Measurements from ENCODE around the gene KIF9. TPM values are rescaled to one million over a fixed set of nuclear protein-coding genes. Genes with fewer than 3 reads are reported as not detected.
"Not testable (repeated sequence)": the region's sequence is repeated elsewhere in the genome, so short reads cannot be mapped to it uniquely, and the experiment has no call there.

The KIF9 gene
- total RNA-seq, 1 donor from 2014 or later, result 2.1 TPM

DNA sequence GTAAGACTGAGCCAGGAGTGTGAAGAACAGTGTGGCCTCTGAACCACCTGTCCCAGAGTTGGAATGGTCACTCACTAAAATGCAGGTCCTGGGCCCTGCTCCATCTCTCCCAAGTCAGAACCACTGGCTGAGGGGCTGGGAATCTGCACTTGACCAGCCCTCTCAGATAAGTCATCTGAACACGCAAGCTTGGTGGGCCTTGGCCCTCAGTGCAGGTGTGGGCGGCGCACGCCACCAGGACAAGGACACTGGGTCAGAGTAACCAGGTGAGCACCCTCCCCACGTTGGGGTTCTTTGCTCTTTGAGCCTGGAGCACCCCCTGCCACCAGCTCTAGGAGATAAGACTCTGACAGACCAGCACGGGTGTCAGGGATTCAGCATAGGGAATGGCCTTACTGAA, 42.7 kb downstream of the KIF9 start:
- H3K27me3 ChIP-seq (ENCODE audit: control insufficient read depth in 3 of 3, insufficient read depth in 3 of 3, low read length in 3 of 3), result no peaks in the 10 kb centered on the region

DNA sequence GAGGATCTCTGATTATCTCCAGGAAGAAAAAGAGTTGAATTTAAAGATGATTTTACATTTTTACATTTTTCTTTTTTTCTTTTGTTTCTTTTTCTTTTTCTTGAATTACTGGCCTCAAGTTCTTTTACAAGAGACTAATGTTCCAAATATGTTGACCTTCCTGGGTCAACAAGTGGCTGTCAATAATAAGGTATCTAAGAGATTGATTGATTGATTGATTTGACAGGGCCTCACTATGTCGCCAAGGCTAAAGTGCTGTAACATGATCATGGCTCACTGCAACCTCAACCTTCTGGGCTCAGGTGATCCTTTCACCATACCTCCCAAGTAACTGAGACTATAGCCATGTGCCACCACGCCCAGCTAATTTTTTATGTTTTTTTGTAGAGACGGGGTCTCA, 44.6 kb downstream of the KIF9 start:
- Histone ChIP-seq H3K27ac (ENCODE audit: low read depth, low read length) (no peak overlapping the region), H3K9ac (ENCODE audit: low read depth in 1 of 3, low read length in 3 of 3) (no peak overlapping the region), H3K4me1 (ENCODE audit: control insufficient read depth in 3 of 3, insufficient read depth in 3 of 3, low read length in 3 of 3) (no peaks in the 10 kb centered on the region), H3K36me3 (ENCODE audit: control insufficient read depth in 3 of 3, insufficient read depth in 3 of 3, low read length in 3 of 3) (no peaks in the 10 kb centered on the region), H3K4me3 (ENCODE audit: low read length in 3 of 3) (no peak overlapping the region), H3K9me3 (ENCODE audit: control insufficient read depth in 3 of 3, low read length in 3 of 3) (no peaks in the 10 kb centered on the region), H3K27me3 (ENCODE audit: control insufficient read depth in 3 of 3, insufficient read depth in 3 of 3, low read length in 3 of 3) (no peaks in the 10 kb centered on the region)

More for the DNA sequence above, 42.7 kb downstream of the KIF9 start:
- Histone ChIP-seq H3K36me3 (ENCODE audit: control insufficient read depth in 3 of 3, insufficient read depth in 3 of 3, low read length in 3 of 3) (no peaks in the 10 kb centered on the region), H3K9me3 (ENCODE audit: control insufficient read depth in 3 of 3, low read length in 3 of 3) (no peaks in the 10 kb centered on the region), H3K9ac (ENCODE audit: low read depth in 1 of 3, low read length in 3 of 3) (no peak overlapping the region), H3K4me3 (ENCODE audit: low read length in 3 of 3) (no peak overlapping the region), H3K4me1 (ENCODE audit: control insufficient read depth in 3 of 3, insufficient read depth in 3 of 3, low read length in 3 of 3) (no peaks in the 10 kb centered on the region), H3K27ac (ENCODE audit: low read depth, low read length) (no peak overlapping the region)

DNA sequence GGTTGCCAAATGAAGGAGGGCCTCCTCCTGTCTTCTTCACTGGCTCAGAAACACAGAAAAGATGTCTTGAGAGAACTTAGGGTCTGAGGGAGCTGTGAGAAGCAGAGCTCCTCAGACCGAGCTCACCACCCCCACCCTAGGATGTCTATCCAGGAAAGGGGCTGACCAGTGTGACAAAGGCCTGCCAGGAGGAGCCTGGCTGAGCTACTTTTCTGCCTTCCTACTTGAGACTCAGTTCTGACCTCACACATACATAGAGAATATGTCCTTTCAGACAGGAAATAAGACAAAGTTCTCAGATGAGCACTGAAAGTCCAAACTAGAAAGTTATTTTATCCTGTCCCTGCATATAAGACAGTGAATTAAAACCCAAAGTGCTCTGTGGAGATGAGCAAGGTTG, 54.5 kb downstream of the KIF9 start:
- no peaks in the 10 kb centered on the region for H3K27me3 ChIP-seq (ENCODE audit: control insufficient read depth in 3 of 3, insufficient read depth in 3 of 3, low read length in 3 of 3)
- no peak overlapping the region for H3K4me3 ChIP-seq (ENCODE audit: low read length in 3 of 3)
- H3K4me1 ChIP-seq (ENCODE audit: control insufficient read depth in 3 of 3, insufficient read depth in 3 of 3, low read length in 3 of 3), result peaks cover 0 to 7% (median 0%) of the 10 kb centered on the region in 3 donors
- H3K9me3 ChIP-seq (ENCODE audit: control insufficient read depth in 3 of 3, low read length in 3 of 3), result no peaks in the 10 kb centered on the region
- peaks cover 0 to 3% (median 0%) of the 10 kb centered on the region in 3 donors for H3K36me3 ChIP-seq (ENCODE audit: control insufficient read depth in 3 of 3, insufficient read depth in 3 of 3, low read length in 3 of 3)
- H3K9ac ChIP-seq (ENCODE audit: low read depth in 1 of 3, low read length in 3 of 3), result no peak overlapping the region
- H3K27ac ChIP-seq (ENCODE audit: low read depth, low read length), result no peak overlapping the region

DNA sequence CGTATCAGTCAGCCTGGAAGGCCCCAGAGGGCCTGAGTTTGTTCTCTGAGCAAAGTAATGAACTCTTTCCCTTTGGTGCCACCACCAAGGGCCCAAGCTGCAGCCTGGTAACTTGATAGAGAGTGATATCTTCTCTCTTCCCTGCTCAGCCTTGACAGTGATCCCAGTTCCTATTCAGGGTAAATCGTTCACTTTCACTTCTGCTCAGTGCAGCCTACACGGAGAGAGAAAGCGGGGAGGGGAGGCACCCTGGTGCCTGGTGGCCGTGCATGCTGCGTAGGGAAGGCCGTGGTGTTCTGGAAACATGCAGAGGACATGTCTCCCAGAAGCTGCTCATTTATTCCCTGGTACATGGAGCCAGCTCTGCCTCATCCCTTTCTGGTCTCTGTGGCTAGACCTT, 54.9 kb downstream of the KIF9 start:
- H3K27me3 ChIP-seq (ENCODE audit: control insufficient read depth in 3 of 3, insufficient read depth in 3 of 3, low read length in 3 of 3), result no peaks in the 10 kb centered on the region
- H3K27ac ChIP-seq (ENCODE audit: low read depth, low read length), result no peak overlapping the region
- H3K4me3 ChIP-seq (ENCODE audit: low read length in 3 of 3), result no peak overlapping the region
- H3K4me1 ChIP-seq (ENCODE audit: control insufficient read depth in 3 of 3, insufficient read depth in 3 of 3, low read length in 3 of 3), result peaks cover 0 to 7% (median 0%) of the 10 kb centered on the region in 3 donors
- H3K9ac ChIP-seq (ENCODE audit: low read depth in 1 of 3, low read length in 3 of 3), result no peak overlapping the region
- peaks cover 0 to 3% (median 0%) of the 10 kb centered on the region in 3 donors for H3K36me3 ChIP-seq (ENCODE audit: control insufficient read depth in 3 of 3, insufficient read depth in 3 of 3, low read length in 3 of 3)
- H3K9me3 ChIP-seq (ENCODE audit: control insufficient read depth in 3 of 3, low read length in 3 of 3), result no peaks in the 10 kb centered on the region

DNA sequence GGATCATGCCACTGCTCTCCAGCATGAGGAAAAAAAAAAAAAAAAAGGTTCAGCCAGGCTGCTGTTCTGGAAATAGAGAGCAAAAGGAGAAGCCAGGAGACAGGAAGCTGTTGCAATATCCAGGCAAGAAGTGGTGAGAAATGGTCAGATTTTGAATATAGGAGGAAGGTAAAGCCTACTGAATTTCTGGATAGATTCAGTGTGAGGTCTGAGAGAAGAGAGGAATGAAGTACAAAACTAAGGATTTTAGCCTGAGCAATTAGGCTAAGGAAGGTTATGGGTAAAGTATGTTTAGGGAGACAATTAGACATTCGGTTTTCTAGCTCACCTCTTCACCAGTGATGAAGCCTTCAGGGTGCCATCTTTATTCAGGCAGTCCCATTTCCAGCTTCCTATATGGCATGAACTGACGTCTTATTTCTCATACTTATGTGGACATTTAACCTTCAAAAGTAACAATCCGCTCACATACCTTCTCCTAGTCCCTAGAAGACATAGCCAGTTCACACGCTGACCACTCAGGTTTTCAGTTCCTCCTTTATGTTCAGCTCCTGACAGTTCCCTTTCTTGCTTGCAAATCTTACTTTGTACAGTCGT, 57.2 kb downstream of the KIF9 start:
- H3K4me3 ChIP-seq (ENCODE audit: low read length in 3 of 3), result no peak overlapping the region
- H3K9ac ChIP-seq (ENCODE audit: low read depth in 1 of 3, low read length in 3 of 3), result no peak overlapping the region
- H3K27ac ChIP-seq (ENCODE audit: low read depth, low read length), result no peak overlapping the region
- H3K4me1 ChIP-seq (ENCODE audit: control insufficient read depth in 3 of 3, insufficient read depth in 3 of 3, low read length in 3 of 3), result peaks cover 0 to 7% (median 0%) of the 10 kb centered on the region in 3 donors
- H3K36me3 ChIP-seq (ENCODE audit: control insufficient read depth in 3 of 3, insufficient read depth in 3 of 3, low read length in 3 of 3), result peaks cover 0 to 3% (median 0%) of the 10 kb centered on the region in 3 donors
- no peaks in the 10 kb centered on the region for H3K27me3 ChIP-seq (ENCODE audit: control insufficient read depth in 3 of 3, insufficient read depth in 3 of 3, low read length in 3 of 3)
- H3K9me3 ChIP-seq (ENCODE audit: control insufficient read depth in 3 of 3, low read length in 3 of 3), result no peaks in the 10 kb centered on the region

DNA sequence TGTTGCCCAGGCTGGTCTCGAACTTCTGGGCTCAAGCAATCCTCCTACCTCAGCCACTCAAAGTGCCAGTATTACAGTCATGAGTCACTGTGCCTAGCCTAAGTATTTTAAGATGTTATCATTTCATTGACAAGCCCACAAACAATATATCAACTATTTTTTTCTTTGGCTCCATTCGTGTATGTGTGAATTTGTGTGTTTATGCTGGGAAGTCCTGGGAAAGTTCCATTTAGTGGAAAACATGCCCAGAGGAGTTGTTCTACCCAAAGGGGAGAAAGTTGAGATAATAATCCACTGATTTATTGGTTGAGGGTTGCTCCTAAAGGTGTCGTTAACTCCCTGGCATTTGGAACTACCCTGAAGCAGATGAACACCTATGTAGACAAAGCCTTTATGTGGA, 58.8 kb downstream of the KIF9 start:
- Histone ChIP-seq H3K4me1 (ENCODE audit: control insufficient read depth in 3 of 3, insufficient read depth in 3 of 3, low read length in 3 of 3) (peaks cover 0 to 7% (median 0%) of the 10 kb centered on the region in 3 donors), H3K9ac (ENCODE audit: low read depth in 1 of 3, low read length in 3 of 3) (no peak overlapping the region), H3K36me3 (ENCODE audit: control insufficient read depth in 3 of 3, insufficient read depth in 3 of 3, low read length in 3 of 3) (peaks cover 0 to 3% (median 0%) of the 10 kb centered on the region in 3 donors), H3K27ac (ENCODE audit: low read depth, low read length) (no peak overlapping the region), H3K27me3 (ENCODE audit: control insufficient read depth in 3 of 3, insufficient read depth in 3 of 3, low read length in 3 of 3) (no peaks in the 10 kb centered on the region), H3K4me3 (ENCODE audit: low read length in 3 of 3) (no peak overlapping the region), H3K9me3 (ENCODE audit: control insufficient read depth in 3 of 3, low read length in 3 of 3) (no peaks in the 10 kb centered on the region)

DNA sequence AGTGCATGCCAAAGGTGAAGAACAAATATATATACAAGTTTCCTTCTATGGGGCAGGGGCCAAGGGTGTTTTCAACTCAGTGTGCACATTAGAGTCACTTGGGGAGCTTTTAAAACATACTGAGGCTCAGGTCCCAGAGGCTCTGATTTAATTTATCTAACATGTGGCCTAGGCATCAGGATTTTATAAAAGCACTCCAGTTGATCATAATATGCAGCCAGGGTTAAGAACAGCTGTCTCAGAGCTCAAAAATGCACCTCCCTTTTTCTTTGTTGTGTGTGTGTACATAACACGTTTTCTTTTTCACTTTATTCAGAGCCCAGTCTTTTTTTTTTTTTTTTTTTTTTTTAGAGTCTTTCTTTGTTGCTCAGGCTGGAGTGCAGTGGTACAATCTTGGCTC, 60.8 kb downstream of the KIF9 start:
- Histone ChIP-seq H3K27me3 (ENCODE audit: control insufficient read depth in 3 of 3, insufficient read depth in 3 of 3, low read length in 3 of 3) (no peaks in the 10 kb centered on the region), H3K4me3 (ENCODE audit: low read length in 3 of 3) (no peak overlapping the region), H3K36me3 (ENCODE audit: control insufficient read depth in 3 of 3, insufficient read depth in 3 of 3, low read length in 3 of 3) (peaks cover 0 to 3% (median 0%) of the 10 kb centered on the region in 3 donors), H3K9me3 (ENCODE audit: control insufficient read depth in 3 of 3, low read length in 3 of 3) (no peaks in the 10 kb centered on the region), H3K4me1 (ENCODE audit: control insufficient read depth in 3 of 3, insufficient read depth in 3 of 3, low read length in 3 of 3) (no peaks in the 10 kb centered on the region), H3K9ac (ENCODE audit: low read depth in 1 of 3, low read length in 3 of 3) (no peak overlapping the region), H3K27ac (ENCODE audit: low read depth, low read length) (no peak overlapping the region)

DNA sequence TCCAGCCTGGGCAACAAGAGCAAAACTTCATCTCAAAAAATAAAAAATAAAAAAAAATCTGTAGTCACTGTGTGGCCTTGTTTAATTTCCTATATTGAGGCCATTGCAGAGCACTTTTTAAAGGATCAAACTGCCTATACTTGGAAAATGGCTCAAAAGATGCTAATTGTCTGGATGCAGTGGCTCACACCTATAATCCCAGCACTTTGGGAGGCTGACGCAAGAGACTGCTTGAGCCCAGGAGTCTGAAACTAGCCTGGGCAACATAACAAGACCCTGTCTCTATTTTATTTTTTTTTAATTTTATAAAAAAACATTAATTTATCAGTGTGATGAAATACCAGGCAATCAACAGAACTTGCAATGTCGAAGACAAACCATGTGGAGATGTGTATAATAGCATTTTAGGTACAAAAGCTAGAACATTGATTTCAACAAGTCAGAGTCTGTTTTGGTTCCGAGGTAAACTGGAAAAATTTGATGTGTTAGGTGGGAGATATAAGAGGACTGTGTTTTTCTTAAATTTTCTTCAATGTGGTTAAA, 71.7 kb downstream of the KIF9 start:
- no peaks in the 10 kb centered on the region for H3K9me3 ChIP-seq (ENCODE audit: control insufficient read depth in 3 of 3, low read length in 3 of 3)
- H3K4me1 ChIP-seq (ENCODE audit: control insufficient read depth in 3 of 3, insufficient read depth in 3 of 3, low read length in 3 of 3), result no peaks in the 10 kb centered on the region
- no peak overlapping the region for H3K27ac ChIP-seq (ENCODE audit: low read depth, low read length)
- no peaks in the 10 kb centered on the region for H3K27me3 ChIP-seq (ENCODE audit: control insufficient read depth in 3 of 3, insufficient read depth in 3 of 3, low read length in 3 of 3)
- no peak overlapping the region for H3K4me3 ChIP-seq (ENCODE audit: low read length in 3 of 3)
- H3K36me3 ChIP-seq (ENCODE audit: control insufficient read depth in 3 of 3, insufficient read depth in 3 of 3, low read length in 3 of 3), result no peaks in the 10 kb centered on the region
- no peak overlapping the region for H3K9ac ChIP-seq (ENCODE audit: low read depth in 1 of 3, low read length in 3 of 3)

DNA sequence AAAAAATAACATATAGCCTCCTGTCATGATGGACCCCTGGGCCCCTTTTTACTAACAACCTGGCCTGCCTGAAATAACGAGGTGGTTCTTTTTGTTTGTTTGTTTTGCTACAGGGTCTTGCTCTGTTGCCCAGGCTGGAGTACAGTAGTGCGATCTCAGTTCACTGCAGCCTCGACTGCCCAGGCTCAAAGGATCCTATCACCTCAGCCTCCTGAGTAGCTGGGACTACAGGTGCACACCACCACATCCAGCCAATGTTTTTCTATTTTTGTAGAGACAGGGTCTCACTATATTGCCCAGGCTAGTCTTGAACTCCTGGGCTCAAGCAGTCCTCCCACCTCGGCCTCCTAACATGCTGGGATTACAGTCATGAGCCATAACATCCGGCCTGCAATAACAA, 76.6 kb downstream of the KIF9 start:
- not testable (repeated sequence) for H3K27me3 ChIP-seq (ENCODE audit: control insufficient read depth in 3 of 3, insufficient read depth in 3 of 3, low read length in 3 of 3); H3K27ac ChIP-seq (ENCODE audit: low read depth, low read length); H3K36me3 ChIP-seq (ENCODE audit: control insufficient read depth in 3 of 3, insufficient read depth in 3 of 3, low read length in 3 of 3); H3K9ac ChIP-seq (ENCODE audit: low read depth in 1 of 3, low read length in 3 of 3); H3K9me3 ChIP-seq (ENCODE audit: control insufficient read depth in 3 of 3, low read length in 3 of 3); H3K4me3 ChIP-seq (ENCODE audit: low read length in 3 of 3); H3K4me1 ChIP-seq (ENCODE audit: control insufficient read depth in 3 of 3, insufficient read depth in 3 of 3, low read length in 3 of 3)

DNA sequence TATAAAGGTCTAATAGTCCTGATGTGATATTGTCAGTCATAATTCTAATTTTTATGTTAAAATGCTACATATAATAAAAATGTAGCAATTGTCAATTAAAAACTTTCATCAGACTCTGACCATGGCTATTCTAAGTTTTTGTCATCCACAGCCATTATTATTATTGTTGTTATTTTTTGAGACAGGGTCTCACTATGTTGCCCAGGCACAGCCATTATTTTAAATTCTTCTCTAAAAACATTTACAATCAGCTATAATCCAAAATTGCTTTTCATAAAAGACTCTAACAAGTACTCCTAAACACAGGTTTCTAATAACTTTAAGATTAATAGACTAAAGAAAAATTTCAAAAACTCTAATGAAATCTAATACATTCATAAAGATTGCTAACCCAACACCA, 77.7 kb downstream of the KIF9 start:
- Histone ChIP-seq H3K9me3 (ENCODE audit: control insufficient read depth in 3 of 3, low read length in 3 of 3) (no peaks in the 10 kb centered on the region), H3K4me3 (ENCODE audit: low read length in 3 of 3) (no peak overlapping the region), H3K27ac (ENCODE audit: low read depth, low read length) (no peak overlapping the region), H3K36me3 (ENCODE audit: control insufficient read depth in 3 of 3, insufficient read depth in 3 of 3, low read length in 3 of 3) (no peaks in the 10 kb centered on the region), H3K9ac (ENCODE audit: low read depth in 1 of 3, low read length in 3 of 3) (no peak overlapping the region), H3K4me1 (ENCODE audit: control insufficient read depth in 3 of 3, insufficient read depth in 3 of 3, low read length in 3 of 3) (no peaks in the 10 kb centered on the region), H3K27me3 (ENCODE audit: control insufficient read depth in 3 of 3, insufficient read depth in 3 of 3, low read length in 3 of 3) (no peaks in the 10 kb centered on the region)

Data from skeletal muscle tissue (tissue), 4 donors.